GM19438 (cell line): Measurements from ENCODE around the gene EEF1G.
A peak's percentile ranks its signal among the peaks of the same experiment; 100 is the strongest.
"Not testable (repeated sequence)": the region's sequence is repeated elsewhere in the genome, so short reads cannot be mapped to it uniquely, and the experiment has no call there.

Source experiments
- ATAC-seq: cut with Tn5 transposase; IDR thresholded peaks from one replicate; pipeline ENCODE4 v1.9.1; 2021; ENCODE audit warnings: low read depth; ENCODE audit not compliant: unreplicated experiment

Gene EEF1G

GRCh38 chr11:62580959-62581715 lies 7.4 kb upstream of the EEF1G start:
- no peak for ATAC-seq

GRCh38 chr11:62579252-62579651 lies 5.6 kb upstream of the EEF1G start:
- no peak for ATAC-seq

- ATAC-seq, result no peak
These were observed 4.8 kb upstream of the EEF1G start for GRCh38 chr11:62578541-62578940.

- ATAC-seq, result no peak
These were observed 3.5 kb upstream of the EEF1G start for GRCh38 chr11:62577046-62577714.

- no peak for ATAC-seq
These were observed 2.1 kb upstream of the EEF1G start for GRCh38 chr11:62575837-62576236.

- no peak for ATAC-seq
These were observed 1.5 kb upstream of the EEF1G start for GRCh38 chr11:62575156-62575555.

- ATAC-seq, result peak; percentile 20
These were observed 826 bp upstream of the EEF1G start for GRCh38 chr11:62574363-62575071.

- no peak for ATAC-seq
These were observed 592 bp downstream of the EEF1G start for GRCh38 chr11:62573006-62573591.

- no peak for ATAC-seq
These were observed 1.3 kb downstream of the EEF1G start for GRCh38 chr11:62572431-62572830.

- ATAC-seq, result not testable (repeated sequence)
These were observed 2.2 kb downstream of the EEF1G start for GRCh38 chr11:62571493-62571892.

GRCh38 chr11:62570903-62571302 lies 2.8 kb downstream of the EEF1G start:
- ATAC-seq, result not testable (repeated sequence)

GRCh38 chr11:62569611-62570010 lies 4.1 kb downstream of the EEF1G start:
- ATAC-seq, result no peak

GRCh38 chr11:62567018-62567633 lies 6.6 kb downstream of the EEF1G start:
- no peak for ATAC-seq

GRCh38 chr11:62566247-62566646 lies 7.4 kb downstream of the EEF1G start:
- ATAC-seq, result no peak

- ATAC-seq, result no peak
These were observed 8.4 kb downstream of the EEF1G start for GRCh38 chr11:62565100-62565802.

GRCh38 chr11:62561677-62562230 lies 11.9 kb downstream of the EEF1G start:
- ATAC-seq, result not testable (repeated sequence)

GRCh38 chr11:62560566-62561103 lies 13.1 kb downstream of the EEF1G start:
- no peak for ATAC-seq

GRCh38 chr11:62559626-62560025 lies 14.1 kb downstream of the EEF1G start:
- ATAC-seq, result not testable (repeated sequence)

- no peak for ATAC-seq
These were observed 14.5 kb downstream of the EEF1G start for GRCh38 chr11:62559204-62559603.
